ENCODE data around the gene WASHC2A.
"Not testable (repeated sequence)": the region's sequence is repeated elsewhere in the genome, so short reads cannot be mapped to it uniquely, and the experiment has no call there.

WASHC2A gene

GRCh38 chr10:50152792-50153272, 85.1 kb downstream of the WASHC2A start:
- DNase-seq, result no peak

- not testable (repeated sequence) for DNase-seq
Observed at GRCh38 chr10:50157868-50158267, 90.1 kb downstream of the WASHC2A start.

- DNase-seq, result not testable (repeated sequence)
Observed at GRCh38 chr10:50159856-50160255, 92.1 kb downstream of the WASHC2A start.

- DNase-seq, result not testable (repeated sequence)
Observed at GRCh38 chr10:50165038-50165437, 97.3 kb downstream of the WASHC2A start.

GRCh38 chr10:50167833-50168232, 100.1 kb downstream of the WASHC2A start:
- not testable (repeated sequence) for DNase-seq

GRCh38 chr10:50169506-50169905, 101.8 kb downstream of the WASHC2A start:
- not testable (repeated sequence) for DNase-seq

- not testable (repeated sequence) for DNase-seq
Observed at GRCh38 chr10:50174788-50175525, 107.2 kb downstream of the WASHC2A start.

All from right forelimb (tissue), 1 donor.